Measurements from ENCODE around the gene CASZ1.

CASZ1 gene

GRCh38 chr1:10764296-10764798 lies 32.1 kb downstream of the CASZ1 start:
- no peak overlapping the region for H3K4me3 ChIP-seq (ENCODE audit: low read length)
- no peaks in the 10 kb centered on the region for H3K36me3 ChIP-seq (ENCODE audit: control insufficient read depth, insufficient read depth, low read length)
- no peaks in the 10 kb centered on the region for H3K27me3 ChIP-seq (ENCODE audit: control insufficient read depth, insufficient read depth, low read length)
- H3K9me3 ChIP-seq (ENCODE audit: control insufficient read depth, low read length): no peaks in the 10 kb centered on the region
- no peak overlapping the region for H3K9ac ChIP-seq (ENCODE audit: low read length)
- peaks cover 80% of the 10 kb centered on the region for H3K4me1 ChIP-seq (ENCODE audit: control insufficient read depth, insufficient read depth, low read length)

GRCh38 chr1:10762875-10763274 lies 33.6 kb downstream of the CASZ1 start:
- Histone ChIP-seq H3K9me3 (ENCODE audit: control insufficient read depth, low read length) (no peaks in the 10 kb centered on the region), H3K36me3 (ENCODE audit: control insufficient read depth, insufficient read depth, low read length) (no peaks in the 10 kb centered on the region), H3K9ac (ENCODE audit: low read length) (peak overlapping the region; percentile 61), H3K27me3 (ENCODE audit: control insufficient read depth, insufficient read depth, low read length) (no peaks in the 10 kb centered on the region), H3K4me3 (ENCODE audit: low read length) (no peak overlapping the region), H3K4me1 (ENCODE audit: control insufficient read depth, insufficient read depth, low read length) (peaks cover 95% of the 10 kb centered on the region)

GRCh38 chr1:10762153-10762523 lies 34.3 kb downstream of the CASZ1 start:
- H3K4me1 ChIP-seq (ENCODE audit: control insufficient read depth, insufficient read depth, low read length): peaks cover 96% of the 10 kb centered on the region
- no peaks in the 10 kb centered on the region for H3K9me3 ChIP-seq (ENCODE audit: control insufficient read depth, low read length)

GRCh38 chr1:10761503-10762152 lies 34.8 kb downstream of the CASZ1 start:
- Histone ChIP-seq H3K27me3 (ENCODE audit: control insufficient read depth, insufficient read depth, low read length) (no peaks in the 10 kb centered on the region), H3K36me3 (ENCODE audit: control insufficient read depth, insufficient read depth, low read length) (no peaks in the 10 kb centered on the region), H3K4me3 (ENCODE audit: low read length) (no peak overlapping the region), H3K4me1 (ENCODE audit: control insufficient read depth, insufficient read depth, low read length) (peaks cover 96% of the 10 kb centered on the region), H3K9me3 (ENCODE audit: control insufficient read depth, low read length) (no peaks in the 10 kb centered on the region), H3K9ac (ENCODE audit: low read length) (peak overlapping the region; percentile 61)

More at GRCh38 chr1:10762153-10762523, 34.3 kb downstream of the CASZ1 start:
- Histone ChIP-seq H3K9ac (ENCODE audit: low read length) (peak overlapping the region; percentile 61), H3K4me3 (ENCODE audit: low read length) (no peak overlapping the region), H3K27me3 (ENCODE audit: control insufficient read depth, insufficient read depth, low read length) (no peaks in the 10 kb centered on the region), H3K36me3 (ENCODE audit: control insufficient read depth, insufficient read depth, low read length) (no peaks in the 10 kb centered on the region)

GRCh38 chr1:10760566-10761502 lies 35.6 kb downstream of the CASZ1 start:
- peaks cover 96% of the 10 kb centered on the region for H3K4me1 ChIP-seq (ENCODE audit: control insufficient read depth, insufficient read depth, low read length)
- no peak overlapping the region for H3K4me3 ChIP-seq (ENCODE audit: low read length)
- H3K9ac ChIP-seq (ENCODE audit: low read length): peak overlapping the region; percentile 61
- H3K36me3 ChIP-seq (ENCODE audit: control insufficient read depth, insufficient read depth, low read length): no peaks in the 10 kb centered on the region
- H3K9me3 ChIP-seq (ENCODE audit: control insufficient read depth, low read length): no peaks in the 10 kb centered on the region
- H3K27me3 ChIP-seq (ENCODE audit: control insufficient read depth, insufficient read depth, low read length): no peaks in the 10 kb centered on the region

GRCh38 chr1:10759413-10760200 lies 36.8 kb downstream of the CASZ1 start:
- Histone ChIP-seq H3K4me3 (ENCODE audit: low read length) (peak overlapping the region; percentile 55), H3K4me1 (ENCODE audit: control insufficient read depth, insufficient read depth, low read length) (peaks cover 92% of the 10 kb centered on the region), H3K9me3 (ENCODE audit: control insufficient read depth, low read length) (no peaks in the 10 kb centered on the region), H3K27me3 (ENCODE audit: control insufficient read depth, insufficient read depth, low read length) (no peaks in the 10 kb centered on the region), H3K9ac (ENCODE audit: low read length) (peak overlapping the region; percentile 68), H3K36me3 (ENCODE audit: control insufficient read depth, insufficient read depth, low read length) (no peaks in the 10 kb centered on the region)

GRCh38 chr1:10756842-10757241 lies 39.6 kb downstream of the CASZ1 start:
- no peaks in the 10 kb centered on the region for H3K36me3 ChIP-seq (ENCODE audit: control insufficient read depth, insufficient read depth, low read length)
- H3K4me1 ChIP-seq (ENCODE audit: control insufficient read depth, insufficient read depth, low read length): peaks cover 91% of the 10 kb centered on the region
- no peaks in the 10 kb centered on the region for H3K27me3 ChIP-seq (ENCODE audit: control insufficient read depth, insufficient read depth, low read length)
- H3K9me3 ChIP-seq (ENCODE audit: control insufficient read depth, low read length): no peaks in the 10 kb centered on the region
- no peak overlapping the region for H3K4me3 ChIP-seq (ENCODE audit: low read length)
- H3K9ac ChIP-seq (ENCODE audit: low read length): peak overlapping the region; percentile 42

- H3K27me3 ChIP-seq (ENCODE audit: control insufficient read depth, insufficient read depth, low read length): no peaks in the 10 kb centered on the region
- peaks cover 91% of the 10 kb centered on the region for H3K4me1 ChIP-seq (ENCODE audit: control insufficient read depth, insufficient read depth, low read length)
- H3K9ac ChIP-seq (ENCODE audit: low read length): peak overlapping the region; percentile 42
- no peaks in the 10 kb centered on the region for H3K9me3 ChIP-seq (ENCODE audit: control insufficient read depth, low read length)
- H3K36me3 ChIP-seq (ENCODE audit: control insufficient read depth, insufficient read depth, low read length): no peaks in the 10 kb centered on the region
- no peak overlapping the region for H3K4me3 ChIP-seq (ENCODE audit: low read length)
Observed at GRCh38 chr1:10755970-10756521, 40.4 kb downstream of the CASZ1 start.

GRCh38 chr1:10754568-10755329 lies 41.7 kb downstream of the CASZ1 start:
- Histone ChIP-seq H3K4me3 (ENCODE audit: low read length) (no peak overlapping the region), H3K36me3 (ENCODE audit: control insufficient read depth, insufficient read depth, low read length) (no peaks in the 10 kb centered on the region), H3K9ac (ENCODE audit: low read length) (no peak overlapping the region), H3K4me1 (ENCODE audit: control insufficient read depth, insufficient read depth, low read length) (peaks cover 78% of the 10 kb centered on the region), H3K9me3 (ENCODE audit: control insufficient read depth, low read length) (no peaks in the 10 kb centered on the region), H3K27me3 (ENCODE audit: control insufficient read depth, insufficient read depth, low read length) (no peaks in the 10 kb centered on the region)

- Histone ChIP-seq H3K36me3 (ENCODE audit: control insufficient read depth, insufficient read depth, low read length) (peaks cover 4% of the 10 kb centered on the region), H3K4me1 (ENCODE audit: control insufficient read depth, insufficient read depth, low read length) (peaks cover 63% of the 10 kb centered on the region), H3K9me3 (ENCODE audit: control insufficient read depth, low read length) (no peaks in the 10 kb centered on the region), H3K4me3 (ENCODE audit: low read length) (no peak overlapping the region), H3K27me3 (ENCODE audit: control insufficient read depth, insufficient read depth, low read length) (no peaks in the 10 kb centered on the region), H3K9ac (ENCODE audit: low read length) (no peak overlapping the region)
Observed at GRCh38 chr1:10753299-10753698, 43.1 kb downstream of the CASZ1 start.

GRCh38 chr1:10751561-10752085 lies 44.8 kb downstream of the CASZ1 start:
- Histone ChIP-seq H3K4me1 (ENCODE audit: control insufficient read depth, insufficient read depth, low read length) (peaks cover 51% of the 10 kb centered on the region), H3K27me3 (ENCODE audit: control insufficient read depth, insufficient read depth, low read length) (no peaks in the 10 kb centered on the region)

More at GRCh38 chr1:10751561-10752085, 44.8 kb downstream of the CASZ1 start:
- no peak overlapping the region for H3K4me3 ChIP-seq (ENCODE audit: low read length)
- H3K9ac ChIP-seq (ENCODE audit: low read length): peak overlapping the region; percentile 1
- no peaks in the 10 kb centered on the region for H3K9me3 ChIP-seq (ENCODE audit: control insufficient read depth, low read length)
- H3K36me3 ChIP-seq (ENCODE audit: control insufficient read depth, insufficient read depth, low read length): peaks cover 4% of the 10 kb centered on the region
